ENCODE results near the gene ACAP2. TPM values are rescaled to one million over a fixed set of nuclear protein-coding genes. Genes with fewer than 3 reads are reported as not detected.

The ACAP2 gene
- polyA plus RNA-seq, 4 donors: 35.6 to 37.3 (median 36.2) TPM

DNA sequence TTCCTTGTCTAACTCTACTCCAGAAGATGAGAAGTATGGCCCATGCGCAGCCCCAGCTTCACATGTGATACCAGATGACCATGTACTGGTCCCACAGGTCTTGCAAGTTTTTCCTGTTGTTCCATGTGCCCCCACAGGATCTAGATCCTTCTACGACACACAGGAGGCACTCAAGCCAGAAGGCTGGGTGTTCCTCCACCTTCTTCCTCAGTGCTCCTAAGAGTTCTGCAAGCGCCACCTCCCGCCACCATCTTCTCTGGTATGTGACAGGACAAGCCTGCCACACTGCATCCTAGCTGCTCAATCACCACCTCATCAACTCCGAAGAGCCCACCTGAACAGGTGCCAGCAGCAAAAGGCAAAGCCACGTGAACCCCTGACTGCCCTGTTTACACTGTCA lies 214.9 kb downstream of the ACAP2 start:
- DNase-seq (ENCODE audit: low read depth in 4 of 4, low spot score in 3 of 4): no peak

DNA sequence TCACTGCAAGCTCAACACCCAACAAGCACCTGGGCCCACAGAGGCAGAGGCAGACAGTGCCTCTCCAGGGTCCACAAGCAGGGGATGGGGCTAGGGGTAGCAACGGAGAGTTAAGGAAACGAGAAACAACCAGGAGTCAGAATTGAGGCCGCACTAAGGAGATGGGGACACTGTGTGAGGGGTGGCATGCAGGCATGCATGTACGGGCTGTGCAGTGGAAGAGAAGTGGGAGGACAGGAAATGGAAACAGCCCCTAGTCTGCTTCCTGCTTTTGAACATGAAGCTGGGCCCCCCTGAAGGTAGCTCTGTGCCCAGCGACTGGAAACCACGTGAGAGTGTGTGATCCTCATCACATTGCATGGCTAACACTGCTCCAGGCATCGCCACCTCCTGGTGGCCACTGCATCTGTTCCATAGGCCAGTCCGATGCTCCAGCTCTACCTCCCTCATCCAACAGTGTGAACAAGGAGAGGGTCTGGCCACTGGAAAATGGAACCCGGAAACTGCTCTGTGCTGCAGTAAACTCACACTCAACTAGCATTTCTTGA lies 215.8 kb downstream of the ACAP2 start:
- DNase-seq (ENCODE audit: low read depth in 4 of 4, low spot score in 3 of 4): no peak

- no peak for DNase-seq (ENCODE audit: low read depth in 4 of 4, low spot score in 3 of 4)
Measured at GRCh38 chr3:195226445-195226844, 216.4 kb downstream of the ACAP2 start.

DNA sequence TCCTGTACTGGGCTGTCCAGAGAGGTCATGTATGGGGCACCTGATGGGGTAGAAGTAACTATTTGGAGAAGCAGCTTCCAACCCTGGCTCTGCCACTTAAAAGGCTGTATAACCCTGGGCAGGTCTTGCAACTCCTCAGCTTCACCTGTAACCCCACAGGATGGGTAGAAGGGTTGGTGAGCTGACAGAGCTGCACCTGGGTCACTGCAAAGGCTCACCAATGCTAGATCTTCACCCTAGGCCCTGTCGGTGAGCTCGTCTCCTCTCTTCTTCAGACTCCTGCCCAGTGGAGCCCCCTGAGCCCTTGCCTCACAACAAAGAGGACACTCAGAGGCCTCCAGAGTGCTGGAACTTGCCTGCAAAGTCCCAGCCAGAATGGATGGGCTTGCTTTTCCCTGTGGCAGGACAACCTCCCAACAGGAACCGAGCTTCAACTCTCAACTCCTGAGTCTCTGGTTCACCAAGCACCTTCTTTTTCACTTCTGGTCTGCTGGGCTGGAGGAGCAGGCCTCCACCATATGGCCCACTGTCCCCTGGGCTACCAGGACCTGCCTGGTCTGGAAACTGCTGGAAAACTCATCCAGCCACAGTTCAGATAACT lies 217.7 kb downstream of the ACAP2 start:
- DNase-seq (ENCODE audit: low read depth in 4 of 4, low spot score in 3 of 4): no peak

Other genes starting within 250 kb of the ACAP2 start
- gene XXYLT1, start 171.9 kb downstream of the ACAP2 start, polyA plus RNA-seq (ENCODE audit: insufficient read length in 4 of 4): 10 to 100 TPM; 27.8 to 46.3 (median 30.5) TPM
- gene PPP1R2, start 100.3 kb upstream of the ACAP2 start, polyA plus RNA-seq (ENCODE audit: insufficient read length in 4 of 4): 10 to 100 TPM; 50.5 to 75.4 (median 57.9) TPM
- gene APOD, start 140.9 kb upstream of the ACAP2 start, polyA plus RNA-seq (ENCODE audit: insufficient read length in 4 of 4): 1 to 10 TPM; 2.6 to 9.3 (median 8.3) TPM